ENCODE results near the gene CCL4.
"Not testable (repeated sequence)": the region's sequence is repeated elsewhere in the genome, so short reads cannot be mapped to it uniquely, and the experiment has no call there.

Gene CCL4

DNA sequence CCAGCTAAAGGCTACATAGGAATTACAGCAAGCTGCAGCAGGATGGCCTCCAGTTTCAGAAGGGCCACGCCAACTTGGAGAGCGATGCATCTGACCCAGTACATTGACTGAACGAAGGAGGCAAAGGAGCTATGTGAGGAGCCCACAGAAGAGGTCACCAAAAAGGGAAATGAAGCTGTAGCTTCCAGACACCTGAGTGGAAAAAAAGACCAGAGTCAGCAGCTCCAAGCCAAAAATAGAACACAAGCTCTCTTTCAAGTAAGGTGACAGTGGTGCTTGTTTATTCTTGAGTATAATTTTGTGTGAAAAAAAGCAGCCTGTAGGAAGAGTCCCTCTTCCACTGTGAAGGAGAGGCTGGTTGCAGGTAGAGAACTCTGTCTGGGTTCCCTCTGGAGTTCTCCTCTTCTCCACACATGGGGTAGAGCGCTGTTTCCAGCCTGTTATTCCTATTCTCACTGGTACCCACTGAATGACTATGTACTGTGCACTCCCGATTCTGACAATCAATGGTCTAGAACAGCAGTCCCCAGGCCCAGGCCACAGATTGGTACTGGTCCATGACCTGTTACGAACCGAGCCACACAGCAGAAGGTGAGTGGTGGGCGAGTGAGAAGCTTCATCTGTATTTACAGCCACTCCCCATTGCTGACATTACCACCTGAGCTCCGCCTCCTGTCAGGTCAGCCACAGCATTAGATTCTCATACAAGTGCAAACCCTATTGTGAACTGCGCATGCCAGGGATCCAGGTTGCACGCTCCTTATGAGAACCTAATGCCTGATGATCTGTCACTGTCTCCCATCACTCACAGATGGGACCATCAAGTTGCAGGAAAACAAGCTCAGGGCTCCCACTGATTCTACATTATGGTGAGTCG, 15.1 kb downstream of the CCL4 start:
- no peak for DNase-seq

GRCh38 chr17:36120221-36120620, 16.6 kb downstream of the CCL4 start:
- DNase-seq, result no peak

DNA sequence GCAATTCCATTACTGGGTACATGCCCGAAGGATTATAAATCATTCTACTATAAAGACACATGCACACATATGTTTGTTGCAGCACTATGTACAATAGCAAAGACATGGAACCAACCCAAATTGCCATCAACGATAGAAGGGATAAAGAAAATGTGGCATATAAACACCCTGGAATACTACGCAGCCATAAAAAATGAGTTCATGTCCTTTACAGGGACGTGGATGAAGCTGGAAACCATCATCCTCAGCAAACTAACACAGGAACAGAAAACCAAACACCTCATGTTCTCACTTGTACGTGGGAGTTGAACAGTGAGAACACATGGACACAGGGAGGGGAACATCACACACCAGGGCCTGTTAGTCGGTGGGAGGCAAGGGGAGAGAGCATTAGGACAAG, 17.5 kb downstream of the CCL4 start:
- DNase-seq, result not testable (repeated sequence)

DNA sequence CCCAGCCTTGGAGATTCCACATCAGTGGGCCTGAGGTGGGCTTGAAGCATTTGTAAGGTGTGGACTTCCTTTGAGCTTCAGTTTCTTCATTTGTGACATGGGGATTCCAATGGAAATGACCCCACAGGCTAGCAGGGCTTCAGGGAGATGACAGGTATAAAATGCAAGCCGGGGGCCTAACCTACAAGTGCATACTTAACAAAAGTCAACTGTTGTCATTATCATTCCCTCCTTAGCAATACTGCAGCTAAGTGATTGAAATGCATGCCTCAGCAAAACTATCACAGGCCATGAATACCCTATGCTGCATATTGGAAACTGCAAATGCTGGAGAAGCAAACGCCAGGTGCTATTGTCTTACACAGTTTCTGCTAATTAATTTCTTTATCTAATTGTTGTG, 19.8 kb downstream of the CCL4 start:
- no peak for DNase-seq

GRCh38 chr17:36124879-36125824, 21.5 kb downstream of the CCL4 start:
- DNase-seq, result no peak

DNA sequence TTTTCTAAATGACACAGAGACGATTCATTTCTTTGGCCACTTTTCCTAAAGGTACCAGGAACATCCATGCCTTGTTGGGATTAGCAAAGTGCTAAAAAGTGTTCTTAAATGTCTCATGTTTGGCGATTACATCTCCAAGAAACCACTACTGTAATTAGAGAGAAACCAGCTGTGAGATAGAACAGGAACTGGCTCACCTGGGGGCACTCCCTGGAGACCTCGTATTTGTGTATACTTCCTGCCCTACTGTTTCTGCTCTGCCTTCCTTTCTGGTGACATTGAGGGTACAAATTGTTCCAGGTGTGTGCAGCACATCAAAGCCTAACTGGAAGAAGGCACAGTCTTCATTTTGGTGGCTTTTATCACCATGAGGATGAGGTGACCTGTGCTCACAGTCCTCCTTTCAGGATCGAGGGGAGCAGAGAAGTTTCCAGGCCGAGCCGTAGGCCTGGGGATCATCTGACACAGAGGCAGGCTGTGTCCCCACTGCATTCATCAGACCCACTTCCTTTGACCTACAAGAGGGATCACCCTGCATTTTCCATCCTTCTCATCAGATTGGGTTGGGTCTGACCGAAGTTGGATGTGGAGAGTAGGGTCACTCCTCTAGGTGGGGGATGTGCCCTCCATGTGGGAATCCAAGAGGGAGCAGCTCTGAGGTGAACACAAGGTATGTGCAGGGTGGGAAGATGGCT, 23.7 kb downstream of the CCL4 start:
- DNase-seq, result no peak

GRCh38 chr17:36127911-36128310, 24.3 kb downstream of the CCL4 start:
- no peak for DNase-seq

GRCh38 chr17:36128411-36128978, 24.9 kb downstream of the CCL4 start:
- DNase-seq, result no peak

DNA sequence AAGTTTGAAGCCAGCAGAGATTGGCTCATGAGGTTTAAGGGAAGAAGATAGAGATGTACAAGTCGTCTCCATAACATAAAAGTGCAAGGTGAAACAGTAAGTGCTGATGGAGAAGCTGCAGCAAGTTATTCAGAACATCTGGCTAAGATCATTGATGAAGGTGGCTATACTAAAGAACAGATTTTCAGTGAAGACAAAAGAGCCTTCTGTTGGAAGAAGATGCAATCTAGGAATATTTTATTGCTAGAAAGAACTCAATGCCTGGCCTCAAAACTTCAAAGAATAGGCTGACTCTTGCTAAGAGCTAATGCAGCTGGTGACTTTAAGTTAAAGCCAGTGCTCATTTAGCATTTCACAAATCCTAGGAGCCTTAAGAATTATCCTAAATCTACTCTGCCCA, 26.0 kb downstream of the CCL4 start:
- DNase-seq, result no peak

DNA sequence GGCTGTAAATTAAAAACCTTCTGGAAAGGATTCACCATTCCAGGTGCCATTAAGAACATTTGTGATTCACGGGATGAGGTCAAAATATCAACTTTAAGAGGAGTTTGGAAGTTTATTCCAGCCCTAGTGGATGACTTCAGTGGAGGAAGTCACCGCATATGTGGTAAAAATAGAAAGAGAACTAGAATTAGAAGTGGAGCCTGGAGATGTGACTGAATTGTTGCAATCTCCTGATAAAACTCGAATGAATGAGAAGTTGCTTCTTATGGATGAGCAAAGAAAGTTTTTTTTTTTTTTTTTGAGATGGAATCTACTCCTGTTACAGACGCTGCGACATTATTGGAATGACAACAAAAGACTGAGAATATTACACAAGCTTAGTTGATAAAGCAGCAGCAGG, 26.7 kb downstream of the CCL4 start:
- no peak for DNase-seq

- DNase-seq, result peak; percentile 16
Measured at GRCh38 chr17:36131421-36131820, 27.8 kb downstream of the CCL4 start.

GRCh38 chr17:36131931-36132330, 28.3 kb downstream of the CCL4 start:
- DNase-seq, result no peak

GRCh38 chr17:36132421-36132831, 28.8 kb downstream of the CCL4 start:
- DNase-seq, result no peak

GRCh38 chr17:36133602-36134236, 30.1 kb downstream of the CCL4 start:
- DNase-seq, result no peak

GRCh38 chr17:36135465-36135864, 31.8 kb downstream of the CCL4 start:
- no peak for DNase-seq

- no peak for DNase-seq
Measured at GRCh38 chr17:36136036-36136435, 32.4 kb downstream of the CCL4 start.

DNA sequence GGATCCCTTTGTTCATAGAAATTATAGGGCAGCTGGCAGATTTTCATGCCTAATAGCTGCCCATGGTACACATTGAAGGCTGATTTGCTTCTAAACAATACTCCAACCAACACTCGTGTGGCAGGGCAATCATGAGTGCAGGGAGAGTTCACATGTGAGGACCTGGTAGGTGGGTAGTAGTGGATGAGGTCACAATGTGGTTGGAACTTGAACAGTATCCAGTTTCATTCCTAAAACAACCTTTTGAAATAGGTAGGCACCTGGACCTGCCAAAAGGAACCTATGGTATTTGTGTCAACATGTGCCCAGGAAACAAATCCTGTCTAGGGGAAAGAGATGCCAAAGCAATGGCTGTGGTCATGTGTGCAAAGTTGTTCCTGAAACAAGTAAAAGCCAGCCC, 32.8 kb downstream of the CCL4 start:
- DNase-seq, result no peak

DNA sequence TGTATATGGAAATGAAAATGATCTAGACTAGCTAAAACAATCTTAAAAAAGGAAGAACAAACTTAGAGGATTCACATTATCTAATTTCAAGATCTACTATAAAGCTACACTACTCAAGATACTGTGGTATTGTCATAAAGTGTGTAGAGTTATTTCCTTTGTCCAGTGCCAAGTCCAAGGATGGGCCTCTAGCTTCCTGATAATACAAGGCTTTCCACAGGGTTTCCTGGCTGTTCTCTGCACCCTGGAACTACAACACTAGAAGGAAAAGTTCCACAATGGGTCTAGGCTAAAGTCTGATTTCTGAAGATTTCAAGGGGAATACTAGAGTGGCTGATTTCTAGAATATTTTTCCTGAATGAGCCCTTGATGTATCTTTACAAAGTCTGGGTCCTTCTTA, 38.6 kb downstream of the CCL4 start:
- no peak for DNase-seq

GRCh38 chr17:36142806-36143205, 39.2 kb downstream of the CCL4 start:
- DNase-seq, result no peak

DNA sequence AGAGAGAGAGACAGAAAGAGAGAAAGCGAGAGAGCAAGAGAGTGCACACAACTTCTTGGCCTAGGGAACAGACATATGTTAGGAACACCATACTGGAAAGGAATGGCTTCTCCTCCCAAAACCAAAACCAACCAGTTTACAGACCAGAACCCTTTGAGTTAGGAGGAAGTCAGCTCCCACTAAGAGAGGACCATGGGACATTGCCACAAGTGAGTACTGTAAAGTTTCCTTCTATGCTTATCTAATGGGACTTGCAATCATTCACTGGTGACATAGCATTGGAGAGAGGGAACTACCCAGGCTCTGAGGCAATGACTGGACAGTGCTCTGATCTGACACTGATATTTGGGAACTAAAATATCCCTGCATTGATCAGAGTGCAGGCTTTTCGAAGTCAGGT, 40.4 kb downstream of the CCL4 start:
- no peak for DNase-seq

- no peak for DNase-seq
Measured at GRCh38 chr17:36144981-36145729, 41.5 kb downstream of the CCL4 start.

GRCh38 chr17:36147601-36148000, 44.0 kb downstream of the CCL4 start:
- no peak for DNase-seq

Data from GF-D8 (cell line).